HPDE6-E6E7 (cell line): Measurements from ENCODE around the gene CFC1B.
"Not testable (repeated sequence)": the region's sequence is repeated elsewhere in the genome, so short reads cannot be mapped to it uniquely, and the experiment has no call there.

Experiments used
- DNase-seq: peaks from one replicate; pipeline ENCODE4 v3.0.0; 2011; ENCODE audit warnings: missing footprints; ENCODE audit errors: extremely low spot score

Gene CFC1B

GRCh38 chr2:130520992-130521391 is at the start of gene CFC1B:
CFC1B (plus strand) TSS chr2:130521222; CDS start chr2:130521485, 263 bp downstream.
- not testable (repeated sequence) for DNase-seq

DNA sequence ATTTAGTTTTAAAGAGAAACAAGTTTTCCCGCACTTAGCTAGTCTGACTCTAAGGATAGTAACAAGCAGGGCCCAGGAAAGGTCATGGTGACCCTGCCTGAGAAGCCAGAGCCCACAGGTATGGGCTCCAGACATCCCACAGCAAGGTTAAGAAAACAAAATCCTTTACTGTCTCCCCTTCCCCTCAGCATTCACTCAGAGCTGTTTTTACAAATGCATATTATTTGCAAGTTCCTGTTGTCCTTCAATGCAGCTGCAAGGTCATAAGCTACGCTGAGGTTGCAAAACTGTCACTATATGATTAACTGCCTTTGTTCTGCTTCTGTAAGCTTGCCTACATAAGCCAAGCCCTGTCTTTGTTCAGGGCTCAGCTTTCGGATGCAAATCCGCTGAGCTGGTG is 29.9 kb upstream of the CFC1B start:
- DNase-seq: not testable (repeated sequence)

GRCh38 chr2:130509228-130509627 is 11.8 kb upstream of the CFC1B start, which contains the start of gene POTEI:
POTEI (minus strand) TSS chr2:130509328; CDS start chr2:130509235, 93 bp downstream.
- not testable (repeated sequence) for DNase-seq

GRCh38 chr2:130510807-130511746 is 9.9 kb upstream of the CFC1B start:
- DNase-seq: not testable (repeated sequence)

- DNase-seq: not testable (repeated sequence)
Observed at GRCh38 chr2:130511747-130512451, 9.1 kb upstream of the CFC1B start.

DNA sequence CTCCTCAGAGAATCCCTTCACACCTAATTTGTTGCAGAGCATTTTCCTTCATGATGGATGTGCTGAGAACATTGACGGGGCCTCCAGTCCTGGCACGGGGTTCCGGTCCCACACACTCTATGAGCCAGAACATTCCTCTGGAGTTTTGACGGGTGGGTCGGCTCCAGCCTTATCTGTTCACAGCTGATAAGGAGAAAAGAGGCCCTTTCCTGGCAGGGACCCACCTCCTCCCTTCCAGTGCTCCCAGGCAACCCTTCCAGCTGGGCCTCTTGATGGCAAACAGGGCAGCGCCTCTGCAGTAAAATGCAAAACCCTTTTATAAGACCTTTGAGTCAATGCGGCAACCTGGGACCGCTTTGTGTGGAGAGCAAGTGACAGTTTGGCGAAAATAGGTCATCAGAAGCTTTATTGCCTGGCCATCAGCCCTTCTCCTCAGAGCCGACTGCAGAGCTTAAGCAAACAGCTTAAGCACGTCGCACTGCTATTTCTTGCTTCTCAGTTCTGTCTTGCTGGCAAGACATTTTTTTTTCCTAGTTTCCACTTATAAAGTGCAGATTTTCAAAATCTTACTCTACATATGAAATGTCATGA is 2.4 kb upstream of the CFC1B start:
- not testable (repeated sequence) for DNase-seq

GRCh38 chr2:130522390-130522789 is 1.4 kb downstream of the CFC1B start:
- DNase-seq: not testable (repeated sequence)

GRCh38 chr2:130527365-130527967 is 6.4 kb downstream of the CFC1B start:
- DNase-seq: not testable (repeated sequence)

GRCh38 chr2:130529545-130529944 is 8.5 kb downstream of the CFC1B start:
- DNase-seq: not testable (repeated sequence)

- DNase-seq: not testable (repeated sequence)
Observed at GRCh38 chr2:130530212-130530611, 9.2 kb downstream of the CFC1B start.

- not testable (repeated sequence) for DNase-seq
Observed at GRCh38 chr2:130531225-130531624, 10.2 kb downstream of the CFC1B start.

DNA sequence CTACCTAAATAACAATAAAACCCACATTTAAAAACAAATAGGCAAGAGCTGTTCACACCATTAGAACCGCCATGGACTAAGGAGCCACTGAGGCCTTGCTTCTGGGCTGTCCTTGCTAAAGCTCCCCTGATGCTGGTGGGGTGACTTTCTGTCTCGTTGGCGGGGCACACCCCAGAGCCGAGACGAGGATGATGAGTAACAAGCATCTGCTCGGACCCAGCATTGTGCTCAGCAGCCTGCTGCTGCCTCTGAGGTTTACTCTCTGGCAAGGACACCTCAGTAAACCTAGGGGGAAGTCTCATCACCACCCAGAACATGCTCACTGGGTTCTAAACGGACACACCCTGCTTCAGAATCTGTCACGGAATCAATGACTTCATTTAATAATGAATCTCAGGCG is 10.7 kb downstream of the CFC1B start:
- not testable (repeated sequence) for DNase-seq

DNA sequence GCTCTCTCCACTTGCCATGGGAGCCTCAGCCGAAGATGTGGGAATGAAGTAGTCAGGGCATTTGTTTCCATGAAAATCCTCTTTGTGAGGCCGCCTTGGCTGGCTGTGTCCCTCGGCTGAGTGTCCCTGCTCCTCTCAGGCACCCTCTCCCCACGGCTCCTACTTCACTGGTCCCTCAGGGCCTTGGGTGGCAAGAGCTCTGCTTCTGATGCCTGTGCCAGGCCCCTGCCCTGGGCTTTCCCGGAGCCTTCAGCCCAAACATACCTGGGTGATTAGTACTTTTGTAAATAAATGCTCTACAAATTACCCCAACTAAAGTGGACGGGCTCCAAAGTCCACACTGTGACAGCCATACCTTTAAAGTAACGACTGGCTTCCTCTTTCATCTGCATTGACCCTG is 15.6 kb downstream of the CFC1B start:
- DNase-seq: not testable (repeated sequence)

DNA sequence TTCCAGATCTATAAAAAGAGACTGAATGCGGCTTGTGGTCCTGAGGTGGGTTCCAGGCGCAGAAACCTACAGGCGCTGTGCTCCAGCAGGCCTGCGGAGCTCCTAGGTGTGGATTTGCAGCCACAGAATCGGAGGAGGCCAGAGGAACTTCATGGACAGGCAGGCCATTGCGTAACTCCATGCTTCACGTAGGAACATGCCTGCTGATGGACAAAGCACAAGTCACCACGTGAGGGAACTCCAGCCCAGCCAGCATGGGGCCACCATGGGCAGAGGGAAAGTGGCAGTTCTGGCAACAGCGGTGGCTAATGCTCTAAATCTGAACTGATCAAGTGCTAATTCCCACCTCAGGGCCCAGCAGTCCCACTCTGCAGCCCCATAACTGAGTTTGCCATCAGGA is 17.2 kb downstream of the CFC1B start:
- not testable (repeated sequence) for DNase-seq

- DNase-seq: not testable (repeated sequence)
Observed at GRCh38 chr2:130542789-130543188, 21.8 kb downstream of the CFC1B start.

DNA sequence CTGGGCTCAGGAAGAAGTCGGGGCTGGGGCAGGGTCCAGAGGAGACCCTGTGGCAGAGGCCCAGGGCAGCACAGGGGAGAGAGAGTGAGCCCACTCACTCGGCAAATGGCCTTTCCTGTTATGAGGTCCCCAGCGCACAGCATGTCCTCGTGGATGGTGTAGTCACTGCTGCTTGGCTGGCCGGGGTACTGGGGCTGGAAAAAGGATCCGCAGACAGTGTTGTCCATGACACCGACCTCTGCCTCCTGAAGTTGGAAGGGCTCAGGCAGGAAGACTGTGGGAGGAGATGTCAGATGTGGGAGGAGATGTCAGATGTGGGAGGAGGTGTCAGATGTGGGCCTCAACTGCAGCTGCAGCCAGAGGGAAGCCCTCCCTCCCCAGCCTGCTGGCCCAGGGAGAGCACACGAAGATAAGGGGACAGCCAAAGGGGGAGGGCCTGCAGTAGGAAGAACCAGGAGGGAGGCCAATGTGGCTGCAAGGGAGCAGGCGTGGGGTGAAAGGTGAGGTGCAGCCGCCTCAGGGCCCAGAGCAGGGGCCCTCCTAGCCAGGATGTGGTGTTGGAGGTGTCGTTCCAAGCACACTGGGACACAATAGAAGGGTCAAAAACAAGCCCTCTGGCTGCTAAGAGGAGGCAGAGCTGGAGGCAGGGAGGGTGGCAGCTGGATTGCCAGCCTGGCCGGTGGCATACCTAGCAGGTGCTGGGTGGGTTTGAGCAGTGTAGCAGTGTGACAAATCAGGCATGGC is 22.9 kb downstream of the CFC1B start:
- DNase-seq: not testable (repeated sequence)

DNA sequence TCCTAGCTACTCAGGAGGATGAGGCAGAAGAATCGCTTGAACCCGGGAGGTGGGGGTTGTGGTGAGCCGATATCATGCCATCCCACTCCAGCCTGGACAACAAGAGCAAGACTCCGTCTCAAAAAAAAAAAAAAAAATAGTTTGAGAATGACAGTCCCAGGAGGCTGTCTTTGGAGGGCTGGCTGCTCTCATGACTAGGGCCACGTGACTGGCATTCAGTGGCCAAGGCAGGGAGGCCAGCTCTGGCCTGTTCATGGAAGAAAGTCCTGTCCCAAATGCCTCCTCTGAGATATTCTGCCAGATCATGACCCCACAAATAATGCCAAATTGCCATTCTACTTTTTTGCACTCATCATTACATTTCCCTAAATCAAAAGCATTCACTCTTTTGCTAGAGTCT is 24.0 kb downstream of the CFC1B start:
- not testable (repeated sequence) for DNase-seq

DNA sequence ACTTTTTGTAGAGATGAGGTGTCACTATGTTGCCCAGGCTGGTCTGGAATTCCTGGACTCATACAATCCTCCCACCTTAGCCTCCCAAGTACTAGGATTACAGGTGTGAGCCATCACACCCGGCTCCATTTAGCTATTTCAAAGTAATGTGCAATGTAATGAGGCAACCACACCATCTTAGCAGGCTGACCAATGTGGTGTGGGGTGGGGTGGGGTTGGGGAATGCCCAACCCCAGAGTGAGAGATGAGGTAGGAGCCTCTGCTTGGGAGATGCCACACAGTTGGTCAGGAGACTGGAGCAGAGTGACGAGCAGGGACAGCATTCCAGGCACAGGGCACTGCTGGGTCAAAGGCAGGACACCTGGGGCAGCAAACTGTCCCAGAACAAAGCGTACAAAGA is 27.4 kb downstream of the CFC1B start:
- not testable (repeated sequence) for DNase-seq

DNA sequence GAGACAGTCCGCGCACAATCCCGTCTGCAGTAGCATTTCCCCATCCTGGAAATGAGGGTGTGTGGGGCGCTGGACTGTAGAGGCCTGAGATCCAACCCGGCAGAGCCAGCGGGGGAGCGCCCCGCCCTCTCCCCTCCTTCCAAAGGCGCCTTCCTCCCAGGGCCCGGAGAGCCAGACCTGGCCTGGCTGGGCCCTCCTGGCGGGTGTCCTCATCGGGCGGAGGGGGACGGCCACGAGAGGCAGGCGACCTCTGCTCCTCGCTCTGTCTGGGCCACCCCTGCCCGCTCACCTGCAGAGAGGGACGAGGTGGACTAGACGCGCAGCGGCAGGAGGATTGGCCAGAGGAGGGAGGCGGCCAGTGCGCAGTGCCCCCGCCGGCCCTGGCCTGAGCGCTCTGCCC is 28.5 kb downstream of the CFC1B start:
- not testable (repeated sequence) for DNase-seq

DNA sequence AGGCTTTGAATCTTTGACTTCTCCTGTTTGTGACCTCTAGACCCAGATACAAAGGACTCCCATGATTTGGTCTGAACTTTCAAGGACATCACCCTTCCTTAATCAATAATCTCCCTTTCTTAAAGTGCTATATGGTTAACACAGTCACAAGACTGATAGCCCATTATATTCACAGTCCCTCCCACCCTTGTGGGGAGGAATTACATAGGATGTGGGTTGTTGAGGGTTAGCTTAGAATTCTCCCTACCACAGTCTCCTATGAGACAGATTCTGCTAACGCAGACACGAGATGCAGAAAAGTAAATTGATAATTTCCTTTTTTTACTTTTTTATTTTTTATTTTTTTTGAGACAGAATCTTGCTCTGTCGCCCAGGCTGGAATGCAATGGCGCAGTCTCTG is 33.2 kb downstream of the CFC1B start:
- not testable (repeated sequence) for DNase-seq

GRCh38 chr2:130556441-130556840 is 35.4 kb downstream of the CFC1B start:
- not testable (repeated sequence) for DNase-seq
